ENCODE measurements around the gene NGF. TPM values are rescaled to one million over a fixed set of nuclear protein-coding genes. Genes with fewer than 3 reads are reported as not detected.
A peak's percentile ranks its signal among the peaks of the same experiment; 100 is the strongest.

The NGF gene
- total RNA-seq, 1 donor from 2014 or later, result 12.9 TPM

GRCh38 chr1:115241309-115241708 is 96.7 kb downstream of the NGF start:
- TF ChIP-seq EZH2 (IDR thresholded peaks at IDR 0.05; ENCODE audit: insufficient read depth, low read length) (no peak), CTCF (IDR thresholded peaks at IDR 0.05; ENCODE audit: insufficient read depth, low read depth, low read length) (no peak)
- Histone ChIP-seq H2AFZ (ENCODE audit: low read depth, low read length) (no peak overlapping the region), H3K79me2 (ENCODE audit: insufficient read depth, low read length) (no peaks in the 10 kb centered on the region), H3K36me3 (ENCODE audit: insufficient read depth, low read length) (no peaks in the 10 kb centered on the region), H3K9me3 (ENCODE audit: insufficient read depth, low read depth, low read length) (peaks cover 4% of the 10 kb centered on the region), H3K9ac (ENCODE audit: low read length) (no peak overlapping the region), H3K4me2 (ENCODE audit: low read length) (no peak overlapping the region), H3K4me3 (ENCODE audit: insufficient read depth, low read depth, low read length) (no peak overlapping the region), H3K4me1 (ENCODE audit: insufficient read depth, low read length) (peaks cover 8% of the 10 kb centered on the region), H4K20me1 (ENCODE audit: insufficient read depth, low read length) (no peaks in the 10 kb centered on the region), H3K27me3 (ENCODE audit: insufficient read depth, low read length) (no peaks in the 10 kb centered on the region), H3K27ac (ENCODE audit: low read depth, low read length) (no peak overlapping the region)
- FAIRE-seq (no peak), DNase-seq (ENCODE audit: low read depth) (no peak)
- H3K27ac Mint-ChIP-seq (ENCODE audit: unreplicated experiment), result no peak overlapping the region
- H3K36me3 Mint-ChIP-seq (ENCODE audit: low read depth, unreplicated experiment), result no peaks in the 10 kb centered on the region
- peaks cover 9% of the 10 kb centered on the region for H3K9me3 Mint-ChIP-seq (ENCODE audit: unreplicated experiment)
- H3K4me1 Mint-ChIP-seq (ENCODE audit: low read depth, unreplicated experiment), result peaks cover 1% of the 10 kb centered on the region
- H3K4me3 Mint-ChIP-seq (ENCODE audit: unreplicated experiment), result no peak overlapping the region
- H3K27me3 Mint-ChIP-seq (ENCODE audit: low read depth, unreplicated experiment), result no peaks in the 10 kb centered on the region

- Mint-ChIP-seq H3K27ac (ENCODE audit: unreplicated experiment) (no peak overlapping the region), H3K27me3 (ENCODE audit: low read depth, unreplicated experiment) (no peaks in the 10 kb centered on the region), H3K36me3 (ENCODE audit: low read depth, unreplicated experiment) (no peaks in the 10 kb centered on the region), H3K4me3 (ENCODE audit: unreplicated experiment) (no peak overlapping the region), H3K4me1 (ENCODE audit: low read depth, unreplicated experiment) (peaks cover 1% of the 10 kb centered on the region), H3K9me3 (ENCODE audit: unreplicated experiment) (peaks cover 8% of the 10 kb centered on the region)
- no peaks in the 10 kb centered on the region for H3K36me3 ChIP-seq (ENCODE audit: insufficient read depth, low read length)
- FAIRE-seq, result no peak
- H3K9ac ChIP-seq (ENCODE audit: low read length), result no peak overlapping the region
- H3K79me2 ChIP-seq (ENCODE audit: insufficient read depth, low read length), result no peaks in the 10 kb centered on the region
- H3K9me3 ChIP-seq (ENCODE audit: insufficient read depth, low read depth, low read length), result peaks cover 4% of the 10 kb centered on the region
- TF ChIP-seq CTCF (IDR thresholded peaks at IDR 0.05; ENCODE audit: insufficient read depth, low read depth, low read length) (no peak), EZH2 (IDR thresholded peaks at IDR 0.05; ENCODE audit: insufficient read depth, low read length) (no peak)
- no peak overlapping the region for H3K4me2 ChIP-seq (ENCODE audit: low read length)
- peaks cover 8% of the 10 kb centered on the region for H3K4me1 ChIP-seq (ENCODE audit: insufficient read depth, low read length)
- no peaks in the 10 kb centered on the region for H3K27me3 ChIP-seq (ENCODE audit: insufficient read depth, low read length)
- no peak overlapping the region for H3K4me3 ChIP-seq (ENCODE audit: insufficient read depth, low read depth, low read length)
- H4K20me1 ChIP-seq (ENCODE audit: insufficient read depth, low read length), result no peaks in the 10 kb centered on the region
- H3K27ac ChIP-seq (ENCODE audit: low read depth, low read length), result no peak overlapping the region
- DNase-seq (ENCODE audit: low read depth), result peak; percentile 40
- H2AFZ ChIP-seq (ENCODE audit: low read depth, low read length), result no peak overlapping the region
Observed at GRCh38 chr1:115240297-115240696, 97.8 kb downstream of the NGF start.

- TF ChIP-seq EZH2 (IDR thresholded peaks at IDR 0.05; ENCODE audit: insufficient read depth, low read length) (no peak), CTCF (IDR thresholded peaks at IDR 0.05; ENCODE audit: insufficient read depth, low read depth, low read length) (no peak)
- Mint-ChIP-seq H3K36me3 (ENCODE audit: low read depth, unreplicated experiment) (no peaks in the 10 kb centered on the region), H3K9me3 (ENCODE audit: unreplicated experiment) (peaks cover 8% of the 10 kb centered on the region), H3K27me3 (ENCODE audit: low read depth, unreplicated experiment) (no peaks in the 10 kb centered on the region), H3K4me3 (ENCODE audit: unreplicated experiment) (no peak overlapping the region), H3K27ac (ENCODE audit: unreplicated experiment) (no peak overlapping the region), H3K4me1 (ENCODE audit: low read depth, unreplicated experiment) (peaks cover 1% of the 10 kb centered on the region)
- peak overlapping the region; percentile 47 for H3K27ac ChIP-seq (ENCODE audit: low read depth, low read length)
- H3K36me3 ChIP-seq (ENCODE audit: insufficient read depth, low read length), result no peaks in the 10 kb centered on the region
- no peak overlapping the region for H2AFZ ChIP-seq (ENCODE audit: low read depth, low read length)
- H3K79me2 ChIP-seq (ENCODE audit: insufficient read depth, low read length), result no peaks in the 10 kb centered on the region
- no peak overlapping the region for H3K4me3 ChIP-seq (ENCODE audit: insufficient read depth, low read depth, low read length)
- peak overlapping the region; percentile 2 for H3K4me2 ChIP-seq (ENCODE audit: low read length)
- DNase-seq (ENCODE audit: low read depth) (peak; percentile 90), FAIRE-seq (peak; percentile 80)
- H3K4me1 ChIP-seq (ENCODE audit: insufficient read depth, low read length), result peaks cover 8% of the 10 kb centered on the region
- H4K20me1 ChIP-seq (ENCODE audit: insufficient read depth, low read length), result no peaks in the 10 kb centered on the region
- no peaks in the 10 kb centered on the region for H3K27me3 ChIP-seq (ENCODE audit: insufficient read depth, low read length)
- H3K9me3 ChIP-seq (ENCODE audit: insufficient read depth, low read depth, low read length), result peaks cover 4% of the 10 kb centered on the region
- H3K9ac ChIP-seq (ENCODE audit: low read length), result no peak overlapping the region
Observed at GRCh38 chr1:115239426-115239825, 98.6 kb downstream of the NGF start.
